HepG2 (cell line): ENCODE measurements around the gene DNPH1. TPM values are rescaled to one million over a fixed set of nuclear protein-coding genes. Genes with fewer than 3 reads are reported as not detected.

Experiments
- BORCS8-MEF2B ChIP-seq: sonication (generic); formaldehyde crosslinking; IDR thresholded peaks from 2 replicates; pipeline ENCODE4 v1.8.0; 2022; ENCODE audit warnings: mild to moderate bottlenecking, missing genetic modification reagents
- CENPX ChIP-seq: sonication (generic); formaldehyde crosslinking; IDR thresholded peaks from 2 replicates; pipeline ENCODE4 v1.9.0; 2021; ENCODE audit warnings: mild to moderate bottlenecking, missing genetic modification reagents, moderate library complexity
- JUN ChIP-seq: sonication (generic); formaldehyde crosslinking; IDR thresholded peaks from 2 replicates; pipeline ENCODE4 v1.4.0; 2020; ENCODE audit warnings: mild to moderate bottlenecking, missing genetic modification reagents
- KDM5A ChIP-seq: fragments of 200-600 bp; sonication (generic); IDR thresholded peaks from 2 replicates; pipeline ENCODE4 v1.7.0; 2018; ENCODE audit warnings: antibody characterized with exemption, mild to moderate bottlenecking, low read length, borderline replicate concordance
- RXRA ChIP-seq: sonication (generic); formaldehyde crosslinking; IDR thresholded peaks from 2 replicates; pipeline ENCODE4 v1.5.1; 2020; ENCODE audit warnings: missing genetic modification reagents
- SMC3 ChIP-seq: IDR thresholded peaks from 2 replicates; pipeline ENCODE4 v1.6.1; 2011; ENCODE audit warnings: low read length, improper control_type of control experiment
- SP2 ChIP-seq: sonication (generic); formaldehyde crosslinking; IDR thresholded peaks from 2 replicates; pipeline ENCODE4 v1.5.1; 2020; ENCODE audit warnings: mild to moderate bottlenecking, missing genetic modification reagents
- SP5 ChIP-seq: IDR thresholded peaks from 2 replicates; pipeline ENCODE4 v1.6.1; 2016; ENCODE audit warnings: low read depth, borderline replicate concordance
- SSRP1 ChIP-seq: IDR thresholded peaks from 2 replicates; pipeline ENCODE4 v1.6.1; 2016; ENCODE audit warnings: control low read depth
- TOE1 ChIP-seq: sonication (generic); formaldehyde crosslinking; IDR thresholded peaks from 2 replicates; pipeline ENCODE4 v1.4.0; 2020; ENCODE audit warnings: mild to moderate bottlenecking, missing genetic modification reagents
- TOPORS ChIP-seq: sonication (generic); formaldehyde crosslinking; IDR thresholded peaks from 2 replicates; pipeline ENCODE4 v1.8.0; 2023; ENCODE audit warnings: mild to moderate bottlenecking, missing genetic modification reagents
- ZBTB20 ChIP-seq: sonication (generic); formaldehyde crosslinking; IDR thresholded peaks from 2 replicates; pipeline ENCODE4 v1.8.1; 2023; ENCODE audit warnings: missing genetic modification reagents, low read depth, mild to moderate bottlenecking, borderline replicate concordance
- ZBTB21 ChIP-seq: sonication (generic); formaldehyde crosslinking; IDR thresholded peaks from 2 replicates; pipeline ENCODE4 v1.4.0; 2020; ENCODE audit warnings: missing genetic modification reagents
- ZBTB7A ChIP-seq: sonication (generic); formaldehyde crosslinking; IDR thresholded peaks from 2 replicates; pipeline ENCODE4 v1.8.0; 2022; ENCODE audit warnings: mild to moderate bottlenecking, missing genetic modification reagents
- ZMAT3 ChIP-seq: sonication (generic); formaldehyde crosslinking; conservative IDR thresholded peaks from 2 replicates; pipeline ENCODE4 v1.7.0; 2021; ENCODE audit warnings: missing genetic modification reagents
- ZNF180 ChIP-seq: sonication (generic); formaldehyde crosslinking; IDR thresholded peaks from 2 replicates; pipeline ENCODE4 v1.4.0; 2020; ENCODE audit warnings: low read depth, missing genetic modification reagents, borderline replicate concordance
- ZNF337 ChIP-seq: sonication (generic); formaldehyde crosslinking; IDR thresholded peaks from 2 replicates; pipeline ENCODE4 v1.5.1; 2020; ENCODE audit warnings: missing genetic modification reagents, low read depth, mild to moderate bottlenecking, borderline replicate concordance
- polyA plus RNA-seq, 8 experiments: library from polyadenylated mRNA; depleted of rRNA in 3 of 8; stranded (reverse) in 7 of 8; unstranded in 1 of 8; fragments of >200 nt; fragmentation: Illumina TruSeq in 4 of 8; extraction: Trizol in 4 of 8; gene quantifications; 2 replicates each; pipeline versions ENCODE4 v1.2.1 to v1.2.3, GENCODE V29; 2011 to 2016; ENCODE audit warnings: low read depth in 4 of 8, missing spikeins in 1 of 8, mixed read lengths in 1 of 8; ENCODE audit not compliant: insufficient read depth in 1 of 8
- total RNA-seq, 5 experiments: library from RNA; depleted of rRNA; stranded (reverse); fragments of >200 nt; fragmentation: Illumina TruSeq; extraction: Trizol; gene quantifications; 2 replicates each; pipeline ENCODE4 v1.2.3, GENCODE V29; 2016; ENCODE audit warnings: low read depth in 1 of 5
- TF ChIP-seq, protein P1 (sequence below): sonication (generic); formaldehyde crosslinking; IDR thresholded peaks from 2 replicates; pipeline ENCODE4 v1.5.1; 2020; ENCODE audit warnings: missing genetic modification reagents, mild to moderate bottlenecking, borderline replicate concordance
- TF ChIP-seq, protein P2 (sequence below): sonication (generic); formaldehyde crosslinking; IDR thresholded peaks from 2 replicates; pipeline ENCODE4 v1.4.0; 2020; ENCODE audit warnings: mild to moderate bottlenecking, missing genetic modification reagents, borderline replicate concordance
- TF ChIP-seq, protein P3 (sequence below): sonication (generic); formaldehyde crosslinking; IDR thresholded peaks from 2 replicates; pipeline ENCODE4 v1.5.0; 2020; ENCODE audit warnings: missing genetic modification reagents
- TF ChIP-seq, protein P4 (sequence below): IDR thresholded peaks from 2 replicates; pipeline ENCODE4 v1.4.0; 2020; ENCODE audit warnings: mild to moderate bottlenecking, missing genetic modification reagents

Gene DNPH1
- total and polyA plus RNA-seq, 2 of the 13 experiments (the other 11 are each of a cell fraction or from before 2014, with no cell fraction given) = 56.5 to 75.1 TPM

DNA sequence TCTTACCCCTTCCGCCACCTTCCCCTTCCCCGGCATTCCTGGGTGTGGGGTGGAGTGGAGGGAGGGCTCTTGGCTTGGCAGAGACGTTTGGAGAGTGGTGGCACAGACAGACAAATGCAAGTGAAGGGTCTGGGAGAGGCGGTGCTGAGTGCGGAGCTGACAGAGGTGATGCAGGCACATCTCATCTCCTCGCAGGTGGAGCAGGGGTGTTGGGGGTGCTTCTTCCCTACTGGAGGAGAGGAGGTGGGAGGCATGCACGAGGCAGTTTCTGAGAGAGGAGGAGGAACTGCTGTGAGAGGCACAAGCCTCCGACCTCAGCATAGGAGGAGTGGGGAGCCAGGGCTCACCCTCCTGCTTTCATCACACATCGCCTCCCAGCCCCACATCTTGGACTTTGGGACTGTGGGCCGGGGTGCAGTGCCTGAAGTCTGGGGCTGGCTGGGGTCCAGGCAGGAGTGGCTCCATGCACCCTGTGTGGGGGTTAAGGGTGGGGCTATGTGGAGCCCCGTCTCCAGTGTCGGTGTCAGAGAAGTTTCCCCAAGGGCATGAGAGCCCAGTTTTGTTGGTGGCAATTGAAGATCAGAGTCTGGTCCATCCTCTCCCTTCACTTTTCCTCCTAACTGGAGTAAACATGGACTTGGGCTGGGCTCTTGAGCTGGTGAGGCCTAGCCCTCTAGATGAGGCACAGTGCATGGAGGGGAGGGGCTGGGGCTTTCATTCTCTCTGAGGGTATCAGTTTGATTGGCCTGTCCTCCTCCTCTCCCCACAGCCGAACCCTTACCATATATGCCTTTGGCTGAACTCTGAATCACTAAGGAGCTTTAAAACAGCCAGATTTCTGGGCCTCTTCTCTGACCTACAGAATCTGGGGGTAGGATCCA is 48.6 kb upstream of the DNPH1 start (continued):
- TF ChIP-seq, protein P1, sequence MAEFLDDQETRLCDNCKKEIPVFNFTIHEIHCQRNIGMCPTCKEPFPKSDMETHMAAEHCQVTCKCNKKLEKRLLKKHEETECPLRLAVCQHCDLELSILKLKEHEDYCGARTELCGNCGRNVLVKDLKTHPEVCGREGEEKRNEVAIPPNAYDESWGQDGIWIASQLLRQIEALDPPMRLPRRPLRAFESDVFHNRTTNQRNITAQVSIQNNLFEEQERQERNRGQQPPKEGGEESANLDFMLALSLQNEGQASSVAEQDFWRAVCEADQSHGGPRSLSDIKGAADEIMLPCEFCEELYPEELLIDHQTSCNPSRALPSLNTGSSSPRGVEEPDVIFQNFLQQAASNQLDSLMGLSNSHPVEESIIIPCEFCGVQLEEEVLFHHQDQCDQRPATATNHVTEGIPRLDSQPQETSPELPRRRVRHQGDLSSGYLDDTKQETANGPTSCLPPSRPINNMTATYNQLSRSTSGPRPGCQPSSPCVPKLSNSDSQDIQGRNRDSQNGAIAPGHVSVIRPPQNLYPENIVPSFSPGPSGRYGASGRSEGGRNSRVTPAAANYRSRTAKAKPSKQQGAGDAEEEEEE = 0 out of 2 replicates have a peak, but pooled peaks have one; percentile 26
- 0 out of 2 replicates have a peak, but pooled peaks have one; percentile 35 for TF ChIP-seq BORCS8-MEF2B
- TF ChIP-seq SSRP1 = no peak
- TF ChIP-seq ZBTB20 = peak; percentile 62; the same call in 1 of the 2 replicates
- TF ChIP-seq ZNF180 (CRISPR knock-in tag) = no peak
- TF ChIP-seq JUN (CRISPR knock-in tag) = peak; percentile 13; the same call in 1 of the 2 replicates
- no peak for TF ChIP-seq KDM5A
- no peak for TF ChIP-seq SMC3
- peak; percentile 81 for TF ChIP-seq RXRA (CRISPR knock-in tag)
- TF ChIP-seq SP2 (CRISPR knock-in tag) = no peak
- TF ChIP-seq, protein P2, sequence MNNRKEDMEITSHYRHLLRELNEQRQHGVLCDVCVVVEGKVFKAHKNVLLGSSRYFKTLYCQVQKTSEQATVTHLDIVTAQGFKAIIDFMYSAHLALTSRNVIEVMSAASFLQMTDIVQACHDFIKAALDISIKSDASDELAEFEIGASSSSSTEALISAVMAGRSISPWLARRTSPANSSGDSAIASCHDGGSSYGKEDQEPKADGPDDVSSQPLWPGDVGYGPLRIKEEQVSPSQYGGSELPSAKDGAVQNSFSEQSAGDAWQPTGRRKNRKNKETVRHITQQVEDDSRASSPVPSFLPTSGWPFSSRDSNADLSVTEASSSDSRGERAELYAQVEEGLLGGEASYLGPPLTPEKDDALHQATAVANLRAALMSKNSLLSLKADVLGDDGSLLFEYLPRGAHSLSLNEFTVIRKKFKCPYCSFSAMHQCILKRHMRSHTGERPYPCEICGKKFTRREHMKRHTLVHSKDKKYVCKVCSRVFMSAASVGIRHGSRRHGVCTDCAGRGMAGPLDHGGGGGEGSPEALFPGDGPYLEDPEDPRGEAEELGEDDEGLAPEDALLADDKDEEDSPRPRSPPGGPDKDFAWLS = peak; percentile 94
- TF ChIP-seq ZNF337 = peak; percentile 63; the same call in 1 of the 2 replicates
- peak; percentile 91 for TF ChIP-seq ZBTB7A (CRISPR knock-in tag)
- TF ChIP-seq, protein P3, sequence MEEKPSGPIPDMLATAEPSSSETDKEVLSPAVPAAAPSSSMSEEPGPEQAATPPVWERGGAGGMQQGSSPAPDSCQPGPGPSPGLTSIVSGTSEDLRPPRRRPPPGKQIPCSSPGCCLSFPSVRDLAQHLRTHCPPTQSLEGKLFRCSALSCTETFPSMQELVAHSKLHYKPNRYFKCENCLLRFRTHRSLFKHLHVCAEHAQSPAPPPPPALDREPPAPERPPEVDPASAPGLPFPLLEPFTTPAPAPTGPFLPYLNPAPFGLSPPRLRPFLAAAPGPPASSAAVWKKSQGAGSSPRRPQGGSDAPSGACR (CRISPR knock-in tag) = peak; percentile 81
- TF ChIP-seq ZMAT3 (CRISPR knock-in tag) = 0 out of 2 replicates have a peak, but pooled peaks have one; percentile 40
- TF ChIP-seq TOE1 (CRISPR knock-in tag) = no peak
- TF ChIP-seq ZBTB21 (CRISPR knock-in tag) = 0 out of 2 replicates have a peak, but pooled peaks have one; percentile 23
- no peak for TF ChIP-seq CENPX (CRISPR knock-in tag)
- 0 out of 2 replicates have a peak, but pooled peaks have one; percentile 31 for TF ChIP-seq SP5 (CRISPR knock-in tag)
- peak; percentile 4; the same call in 1 of the 2 replicates for TF ChIP-seq TOPORS (CRISPR knock-in tag)
- TF ChIP-seq, protein P4, sequence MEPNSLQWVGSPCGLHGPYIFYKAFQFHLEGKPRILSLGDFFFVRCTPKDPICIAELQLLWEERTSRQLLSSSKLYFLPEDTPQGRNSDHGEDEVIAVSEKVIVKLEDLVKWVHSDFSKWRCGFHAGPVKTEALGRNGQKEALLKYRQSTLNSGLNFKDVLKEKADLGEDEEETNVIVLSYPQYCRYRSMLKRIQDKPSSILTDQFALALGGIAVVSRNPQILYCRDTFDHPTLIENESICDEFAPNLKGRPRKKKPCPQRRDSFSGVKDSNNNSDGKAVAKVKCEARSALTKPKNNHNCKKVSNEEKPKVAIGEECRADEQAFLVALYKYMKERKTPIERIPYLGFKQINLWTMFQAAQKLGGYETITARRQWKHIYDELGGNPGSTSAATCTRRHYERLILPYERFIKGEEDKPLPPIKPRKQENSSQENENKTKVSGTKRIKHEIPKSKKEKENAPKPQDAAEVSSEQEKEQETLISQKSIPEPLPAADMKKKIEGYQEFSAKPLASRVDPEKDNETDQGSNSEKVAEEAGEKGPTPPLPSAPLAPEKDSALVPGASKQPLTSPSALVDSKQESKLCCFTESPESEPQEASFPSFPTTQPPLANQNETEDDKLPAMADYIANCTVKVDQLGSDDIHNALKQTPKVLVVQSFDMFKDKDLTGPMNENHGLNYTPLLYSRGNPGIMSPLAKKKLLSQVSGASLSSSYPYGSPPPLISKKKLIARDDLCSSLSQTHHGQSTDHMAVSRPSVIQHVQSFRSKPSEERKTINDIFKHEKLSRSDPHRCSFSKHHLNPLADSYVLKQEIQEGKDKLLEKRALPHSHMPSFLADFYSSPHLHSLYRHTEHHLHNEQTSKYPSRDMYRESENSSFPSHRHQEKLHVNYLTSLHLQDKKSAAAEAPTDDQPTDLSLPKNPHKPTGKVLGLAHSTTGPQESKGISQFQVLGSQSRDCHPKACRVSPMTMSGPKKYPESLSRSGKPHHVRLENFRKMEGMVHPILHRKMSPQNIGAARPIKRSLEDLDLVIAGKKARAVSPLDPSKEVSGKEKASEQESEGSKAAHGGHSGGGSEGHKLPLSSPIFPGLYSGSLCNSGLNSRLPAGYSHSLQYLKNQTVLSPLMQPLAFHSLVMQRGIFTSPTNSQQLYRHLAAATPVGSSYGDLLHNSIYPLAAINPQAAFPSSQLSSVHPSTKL = peak; percentile 69
